ENCODE measurements around the gene S100A4.

- TF ChIP-seq REST (IDR thresholded peaks at IDR 0.05; ENCODE audit: insufficient read depth in 1 of 2, low read depth in 2 of 2, low read length in 2 of 2) (no peak), SIN3A (IDR thresholded peaks at IDR 0.05; ENCODE audit: borderline replicate concordance, insufficient read depth, low read length) (no peak), TAF1 (IDR thresholded peaks at IDR 0.05; ENCODE audit: borderline replicate concordance, insufficient read depth, low read length) (no peak), POLR2AphosphoS5 (IDR thresholded peaks at IDR 0.05; ENCODE audit: low read depth, low read length) (no peak)
Measured at GRCh38 chr1:153495536-153495935, 50.1 kb downstream of the S100A4 start.
